HG03342 (cell line): Measurements from ENCODE around the gene HOXA6.

Experiments used
- ATAC-seq: cut with Tn5 transposase; IDR thresholded peaks from one replicate; pipeline ENCODE4 v1.9.1; 2021; ENCODE audit warnings: mild to moderate bottlenecking, moderate library complexity; ENCODE audit not compliant: unreplicated experiment

HOXA6 gene

DNA sequence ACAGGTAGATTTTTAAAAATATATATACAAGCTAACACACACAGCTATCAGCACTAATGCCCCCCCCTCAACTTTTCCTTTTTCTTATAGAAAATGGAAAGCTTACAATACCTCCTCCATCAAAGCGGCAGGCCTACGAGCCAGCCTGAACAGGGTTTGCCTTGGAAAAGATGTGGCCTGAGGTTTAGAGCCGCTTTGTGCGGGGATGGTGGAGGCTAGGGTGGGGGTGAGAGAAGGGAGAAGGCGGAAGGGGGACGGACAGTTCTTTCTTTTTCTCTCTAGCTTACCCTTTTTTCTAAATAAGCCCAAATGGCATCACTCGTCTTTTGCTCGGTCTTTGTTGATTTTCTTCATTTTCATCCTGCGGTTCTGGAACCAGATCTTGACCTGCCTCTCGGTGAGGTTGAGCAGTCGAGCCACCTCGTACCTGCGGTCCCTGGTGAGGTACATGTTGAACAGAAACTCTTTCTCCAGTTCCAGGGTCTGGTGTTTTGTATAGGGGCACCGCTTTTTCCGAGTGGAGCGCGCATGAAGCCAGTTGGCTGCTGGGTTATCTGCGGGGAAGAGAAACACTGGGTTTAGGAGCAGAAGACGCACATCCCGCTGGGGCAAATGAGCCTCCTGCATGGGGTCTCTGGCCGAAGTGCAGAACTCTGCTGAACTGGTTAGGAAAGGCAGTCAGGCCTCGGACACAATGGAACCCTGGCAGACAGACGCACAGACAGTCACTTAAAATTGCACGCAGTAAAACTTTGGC is 15.9 kb upstream of the HOXA6 start:
- ATAC-seq = no peak

DNA sequence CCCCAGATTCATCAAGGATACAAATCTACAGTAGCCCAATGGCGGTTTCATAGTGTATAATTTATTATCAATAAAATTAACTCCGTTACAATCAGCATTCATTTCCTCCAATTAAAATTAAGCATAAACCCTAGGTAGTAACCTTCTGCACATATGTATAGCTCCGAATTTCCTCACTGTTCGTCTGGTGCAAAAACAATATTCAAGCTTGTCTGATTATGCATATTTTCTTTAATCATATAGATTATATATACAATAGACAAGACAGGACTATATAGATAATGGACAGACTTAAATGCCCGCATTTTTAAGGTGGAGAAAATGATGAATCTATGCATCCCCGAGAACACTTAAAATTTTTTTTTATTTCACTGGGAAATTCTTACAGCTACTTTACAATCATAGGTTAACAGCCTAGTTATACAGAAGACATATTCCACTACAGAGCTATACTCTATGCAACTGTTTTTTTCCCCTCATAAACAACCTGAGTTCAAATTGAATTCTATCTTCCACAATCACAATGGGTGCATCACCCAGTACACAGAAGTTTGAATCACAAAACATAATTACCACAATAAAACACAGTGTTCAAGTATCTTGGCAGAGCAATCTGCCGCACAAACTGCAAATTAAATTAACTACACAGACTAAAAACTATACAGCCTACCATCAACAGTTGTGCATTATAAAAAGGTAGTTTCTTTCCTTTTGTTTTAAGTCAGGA is 15.2 kb upstream of the HOXA6 start:
- no peak for ATAC-seq

DNA sequence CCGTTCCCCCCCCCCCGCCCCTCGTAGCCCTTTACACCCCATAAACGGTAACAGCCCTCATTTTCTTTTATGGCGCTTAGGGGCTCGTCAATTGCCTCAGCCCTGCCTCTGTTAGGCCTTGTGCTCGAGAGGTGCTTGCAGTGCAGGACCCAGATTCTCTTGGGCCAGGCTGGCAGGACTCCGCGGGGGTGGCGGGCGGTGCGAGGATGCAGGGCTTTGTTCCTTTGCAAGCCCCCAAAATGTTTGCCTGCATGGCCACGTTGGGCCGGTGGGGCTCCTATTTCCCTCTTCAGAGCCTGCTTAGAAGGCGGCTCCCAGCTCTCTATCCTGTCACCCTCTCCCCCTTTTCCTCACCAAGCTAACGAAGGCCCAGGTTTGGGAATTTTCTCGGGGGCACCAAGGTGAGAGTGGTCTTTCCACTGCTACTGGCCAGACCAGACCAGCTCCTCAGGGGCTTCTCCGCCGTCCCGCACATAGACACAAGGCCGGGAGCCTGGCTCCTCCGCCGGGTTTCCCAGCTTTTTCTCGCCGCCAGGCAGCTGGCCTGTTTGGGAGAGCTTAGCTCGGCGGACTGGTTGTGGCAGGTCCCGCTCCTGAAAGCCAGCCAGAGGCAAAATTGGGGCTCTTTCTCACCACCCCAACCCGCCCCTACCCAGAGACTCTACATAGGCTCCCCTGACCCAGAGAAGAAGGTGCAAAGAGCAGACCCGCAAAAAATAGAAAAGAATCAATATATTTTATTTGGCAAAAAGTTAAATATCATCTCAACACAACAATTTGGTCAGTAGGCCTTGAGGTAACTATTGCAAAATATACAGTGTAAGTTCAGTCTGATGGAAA is 14.4 kb upstream of the HOXA6 start:
- ATAC-seq = no peak

- no peak for ATAC-seq
These were observed 13.7 kb upstream of the HOXA6 start for GRCh38 chr7:27161214-27161720.

- peak; percentile 44 for ATAC-seq
These were observed 13.1 kb upstream of the HOXA6 start for GRCh38 chr7:27160546-27161213.

DNA sequence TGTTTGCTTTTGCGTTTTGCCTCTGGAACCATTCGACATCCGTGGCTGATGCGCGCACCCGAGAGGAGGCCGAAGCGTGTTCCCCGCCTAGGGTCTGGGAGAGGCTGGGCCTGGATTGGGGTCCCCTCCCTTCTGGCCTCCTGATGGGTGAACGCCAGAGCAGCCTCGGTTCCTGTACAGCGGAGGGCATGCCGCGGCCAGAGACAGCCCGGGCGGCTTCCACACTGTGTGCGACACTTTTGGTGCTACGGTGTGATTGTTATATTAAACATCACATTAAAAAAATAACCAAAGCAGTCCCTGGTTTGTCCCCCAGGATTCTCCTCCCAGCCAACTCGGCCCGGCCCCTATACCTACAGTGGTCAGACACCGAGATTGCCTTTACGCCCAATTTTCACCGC is 12.6 kb upstream of the HOXA6 start:
- no peak for ATAC-seq

DNA sequence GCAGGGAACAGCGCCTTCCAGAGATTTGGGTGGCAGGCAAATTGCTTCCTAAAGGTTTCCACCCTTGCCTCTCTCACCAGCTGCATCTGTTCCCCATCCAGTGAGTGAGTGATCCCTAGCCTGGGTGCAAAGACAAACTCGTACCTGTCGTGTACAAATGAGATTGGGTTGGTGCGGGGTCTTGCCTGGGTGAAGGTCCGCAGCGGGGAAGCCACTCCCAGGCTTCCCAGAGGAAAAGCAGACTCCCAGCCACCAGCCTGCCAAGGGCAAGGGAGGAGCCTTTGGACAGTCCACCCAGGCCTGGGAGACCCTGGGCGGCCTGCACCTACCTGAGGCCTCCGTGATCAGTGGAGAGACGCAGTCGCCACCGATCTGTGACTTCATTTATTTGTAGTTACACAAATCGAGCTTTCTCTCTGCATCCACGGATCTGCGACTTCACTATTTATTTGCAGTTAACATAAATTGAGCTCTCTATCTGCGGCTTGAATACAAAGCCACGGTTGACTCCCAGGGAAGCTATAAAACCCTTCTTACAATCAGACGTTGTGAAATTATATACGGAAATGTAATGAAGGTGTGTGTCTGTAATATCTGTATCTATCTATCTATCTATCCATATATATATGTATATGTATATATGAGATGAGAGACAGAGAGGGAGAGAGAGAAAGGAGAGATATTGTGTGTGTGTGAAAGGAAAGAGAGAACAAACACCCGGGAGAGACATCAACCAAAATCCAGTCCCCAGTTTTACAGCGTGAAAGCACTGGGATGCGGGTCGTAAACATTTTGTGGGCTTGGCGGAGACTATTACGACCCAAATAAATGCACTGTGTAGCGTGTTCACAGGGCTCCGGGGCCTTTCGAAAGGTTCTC is 11.9 kb upstream of the HOXA6 start:
- no peak for ATAC-seq

GRCh38 chr7:27158436-27159265 is 11.1 kb upstream of the HOXA6 start:
- ATAC-seq = no peak

- ATAC-seq = no peak
These were observed 10.3 kb upstream of the HOXA6 start for GRCh38 chr7:27157702-27158431.

DNA sequence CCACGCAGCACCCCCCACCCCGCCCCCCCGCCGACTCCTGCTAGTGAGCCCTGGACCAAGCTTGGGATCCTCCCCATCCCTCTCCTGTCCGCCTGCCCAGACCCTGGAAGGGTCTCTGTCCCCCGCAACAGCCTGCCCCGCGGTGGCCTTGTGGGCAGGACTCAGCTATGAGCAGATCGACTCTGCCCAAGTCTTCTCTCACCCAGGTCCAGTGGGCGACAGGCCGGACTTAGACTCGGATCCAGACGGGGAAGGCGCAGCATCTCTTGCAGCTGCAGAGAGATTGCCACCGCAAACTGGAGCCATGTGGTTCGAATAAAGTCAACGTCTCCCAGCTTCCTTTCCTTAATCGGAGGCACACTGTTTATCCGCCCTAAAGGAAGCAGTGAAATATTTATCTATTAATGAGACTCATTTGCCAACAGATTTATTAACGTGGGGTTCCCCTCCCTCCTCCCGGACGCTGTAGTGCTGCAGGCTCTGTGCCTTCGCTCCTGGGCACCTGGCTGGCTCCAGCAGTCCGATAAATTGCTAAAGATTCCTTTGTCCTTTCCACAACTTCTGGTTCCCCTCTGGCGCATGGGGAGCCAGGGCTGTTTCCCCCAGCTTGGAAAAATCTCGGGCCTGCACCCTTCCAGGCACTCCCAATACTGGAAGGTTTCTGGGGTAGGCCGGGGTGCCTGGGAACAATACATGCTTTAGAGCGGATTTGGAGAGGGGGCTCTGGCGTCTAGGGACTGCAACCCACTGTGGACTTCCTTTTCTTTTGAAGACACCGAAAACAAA is 9.5 kb upstream of the HOXA6 start:
- ATAC-seq = no peak

- ATAC-seq = no peak
These were observed 8.9 kb upstream of the HOXA6 start, which contains the start of gene HOXA7 for GRCh38 chr7:27156508-27156898. TSS of gene HOXA7 (minus strand) at chr7:27156675. CDS start at chr7:27156545, 130 bp downstream.

GRCh38 chr7:27155816-27156507 is 8.4 kb upstream of the HOXA6 start:
- no peak for ATAC-seq

DNA sequence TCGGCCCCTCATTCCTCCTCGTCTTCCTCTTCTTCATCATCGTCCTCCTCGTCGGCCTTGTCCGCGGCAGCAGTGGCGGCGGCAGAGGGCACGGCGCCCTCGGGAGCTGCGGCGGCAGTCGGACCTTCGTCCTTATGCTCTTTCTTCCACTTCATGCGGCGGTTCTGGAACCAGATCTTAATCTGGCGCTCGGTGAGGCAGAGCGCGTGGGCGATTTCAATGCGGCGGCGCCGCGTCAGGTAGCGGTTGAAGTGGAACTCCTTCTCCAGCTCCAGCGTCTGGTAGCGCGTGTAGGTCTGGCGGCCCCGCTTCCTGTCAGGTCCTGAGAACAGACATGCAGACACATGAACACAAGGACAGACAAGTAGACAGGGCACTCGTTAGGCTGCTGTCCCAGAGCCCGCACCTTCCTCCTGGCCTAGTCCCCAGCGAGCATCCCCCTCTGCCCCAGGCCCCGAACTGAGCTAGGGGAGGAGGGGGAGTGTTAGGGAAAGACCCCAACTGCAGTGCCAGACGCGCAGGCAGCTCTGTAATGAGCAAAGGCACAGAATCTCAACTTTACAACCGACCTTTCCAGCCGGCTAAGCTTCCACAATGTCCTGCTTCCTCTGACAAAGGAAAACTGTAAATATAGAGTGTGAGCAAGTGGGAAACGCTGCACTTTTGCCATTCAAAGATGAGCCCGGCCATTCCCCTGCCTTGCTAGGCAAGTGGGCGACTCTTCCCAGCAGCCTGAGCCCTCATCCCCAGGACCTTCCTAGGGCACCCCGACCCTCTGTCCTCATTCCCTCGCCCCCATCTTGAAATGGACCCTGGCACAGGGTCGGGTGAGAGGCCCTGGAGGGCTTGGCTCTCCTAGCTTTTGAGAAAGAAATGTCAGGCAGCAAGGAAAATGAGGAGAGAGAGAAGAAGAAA is 7.6 kb upstream of the HOXA6 start:
- ATAC-seq = no peak

DNA sequence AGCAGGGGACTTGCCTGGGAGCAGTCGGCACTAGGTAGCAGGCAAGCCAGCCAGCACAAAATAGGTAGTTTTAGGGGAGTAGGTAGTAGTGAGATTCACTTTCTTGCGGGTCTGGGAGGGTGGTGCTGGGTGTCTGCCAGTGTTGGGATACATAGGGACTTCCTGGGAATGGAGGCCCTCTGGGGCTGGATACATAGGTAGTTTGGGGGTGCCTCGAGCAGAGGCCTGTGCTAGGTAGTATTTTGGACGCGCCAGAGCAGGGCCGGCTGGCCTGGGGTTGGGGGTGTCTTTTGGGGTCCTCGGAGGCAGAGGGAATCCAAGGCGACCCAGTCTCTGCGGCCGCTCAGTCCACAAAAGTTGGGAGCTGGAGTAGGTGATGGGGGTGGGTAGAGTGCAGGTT is 6.8 kb upstream of the HOXA6 start:
- ATAC-seq = no peak

DNA sequence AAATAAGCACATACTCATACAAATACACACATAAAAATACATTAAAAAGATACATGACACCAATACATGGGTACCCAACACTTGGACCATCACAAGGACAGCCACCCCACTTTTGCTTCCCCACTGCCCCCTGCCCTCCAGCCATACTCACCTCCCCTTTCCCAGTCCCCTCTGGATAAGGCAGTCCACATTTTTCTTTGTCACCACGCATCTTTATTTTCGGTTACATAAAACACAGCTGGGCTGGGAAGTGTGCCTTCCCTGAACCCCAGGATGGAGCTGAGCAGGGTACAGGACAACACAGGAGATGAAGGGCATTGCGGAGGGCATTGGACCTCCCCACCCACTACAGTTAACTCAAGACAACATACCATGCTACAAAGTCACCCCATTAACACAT is 6.0 kb upstream of the HOXA6 start:
- ATAC-seq = no peak
